ENCODE measurements around the gene MYOM3. TPM values are rescaled to one million over a fixed set of nuclear protein-coding genes. Genes with fewer than 3 reads are reported as not detected.

The MYOM3 gene
- total RNA-seq, 3 donors from 2014 or later (not counting 1 experiment from before 2014, with no cell fraction given), result 0.08 TPM; not detected in 2

DNA sequence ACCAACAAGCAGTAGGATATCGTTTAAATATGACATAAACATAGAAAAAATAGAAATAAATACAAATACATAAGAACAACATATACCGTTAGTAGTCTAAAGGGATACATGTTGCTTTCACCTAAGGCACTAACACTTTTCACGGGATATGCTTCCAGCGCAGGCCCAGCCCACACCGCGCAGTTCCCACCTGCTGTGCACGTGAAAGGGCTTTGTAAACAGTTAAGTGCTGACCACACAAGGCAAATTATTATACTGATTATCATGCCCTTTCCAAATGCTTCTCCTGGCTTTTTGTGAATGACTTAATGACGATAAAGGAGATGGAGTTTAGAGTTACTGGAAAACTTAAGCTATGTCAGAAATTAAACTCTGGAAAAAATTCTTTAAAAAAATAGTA is 42.3 kb upstream of the MYOM3 start:
- intact Hi-C loops (cut with micrococcal nuclease), result no loop called here
- peaks cover 9% of the 10 kb centered on the region for H3K4me1 ChIP-seq (ENCODE audit: control insufficient read depth, insufficient read depth, low read length)
- DNase-seq (no peak), ATAC-seq (no peak)
- H3K27ac ChIP-seq (ENCODE audit: low read length), result no peak overlapping the region
- TF ChIP-seq, protein P1, sequence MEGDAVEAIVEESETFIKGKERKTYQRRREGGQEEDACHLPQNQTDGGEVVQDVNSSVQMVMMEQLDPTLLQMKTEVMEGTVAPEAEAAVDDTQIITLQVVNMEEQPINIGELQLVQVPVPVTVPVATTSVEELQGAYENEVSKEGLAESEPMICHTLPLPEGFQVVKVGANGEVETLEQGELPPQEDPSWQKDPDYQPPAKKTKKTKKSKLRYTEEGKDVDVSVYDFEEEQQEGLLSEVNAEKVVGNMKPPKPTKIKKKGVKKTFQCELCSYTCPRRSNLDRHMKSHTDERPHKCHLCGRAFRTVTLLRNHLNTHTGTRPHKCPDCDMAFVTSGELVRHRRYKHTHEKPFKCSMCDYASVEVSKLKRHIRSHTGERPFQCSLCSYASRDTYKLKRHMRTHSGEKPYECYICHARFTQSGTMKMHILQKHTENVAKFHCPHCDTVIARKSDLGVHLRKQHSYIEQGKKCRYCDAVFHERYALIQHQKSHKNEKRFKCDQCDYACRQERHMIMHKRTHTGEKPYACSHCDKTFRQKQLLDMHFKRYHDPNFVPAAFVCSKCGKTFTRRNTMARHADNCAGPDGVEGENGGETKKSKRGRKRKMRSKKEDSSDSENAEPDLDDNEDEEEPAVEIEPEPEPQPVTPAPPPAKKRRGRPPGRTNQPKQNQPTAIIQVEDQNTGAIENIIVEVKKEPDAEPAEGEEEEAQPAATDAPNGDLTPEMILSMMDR (IDR thresholded peaks at IDR 0.05), result no peak
- Mint-ChIP-seq H3K4me1 (peaks cover 8 to 9% of the 10 kb centered on the region in 2 donors), H3K4me3 (no peak overlapping the region), H3K27me3 (ENCODE audit: low read depth in 2 of 2) (peaks cover 22 to 24% of the 10 kb centered on the region in 2 donors), H3K27ac (no peak overlapping the region), H3K9me3 (no peaks in the 10 kb centered on the region), H3K36me3 (no peaks in the 10 kb centered on the region)
- H3K9me3 ChIP-seq (ENCODE audit: control insufficient read depth, insufficient read depth, low read length), result no peaks in the 10 kb centered on the region
- H3K4me3 ChIP-seq (ENCODE audit: low read length), result no peak overlapping the region
- no peaks in the 10 kb centered on the region for H3K36me3 ChIP-seq (ENCODE audit: control insufficient read depth, insufficient read depth, low read length)
- 70% methylated on average over 7 of the region's 8 CpGs for WGBS (ENCODE audit: insufficient coverage)
- H3K27me3 ChIP-seq (ENCODE audit: control insufficient read depth, insufficient read depth, low read length), result peaks cover 7% of the 10 kb centered on the region

DNA sequence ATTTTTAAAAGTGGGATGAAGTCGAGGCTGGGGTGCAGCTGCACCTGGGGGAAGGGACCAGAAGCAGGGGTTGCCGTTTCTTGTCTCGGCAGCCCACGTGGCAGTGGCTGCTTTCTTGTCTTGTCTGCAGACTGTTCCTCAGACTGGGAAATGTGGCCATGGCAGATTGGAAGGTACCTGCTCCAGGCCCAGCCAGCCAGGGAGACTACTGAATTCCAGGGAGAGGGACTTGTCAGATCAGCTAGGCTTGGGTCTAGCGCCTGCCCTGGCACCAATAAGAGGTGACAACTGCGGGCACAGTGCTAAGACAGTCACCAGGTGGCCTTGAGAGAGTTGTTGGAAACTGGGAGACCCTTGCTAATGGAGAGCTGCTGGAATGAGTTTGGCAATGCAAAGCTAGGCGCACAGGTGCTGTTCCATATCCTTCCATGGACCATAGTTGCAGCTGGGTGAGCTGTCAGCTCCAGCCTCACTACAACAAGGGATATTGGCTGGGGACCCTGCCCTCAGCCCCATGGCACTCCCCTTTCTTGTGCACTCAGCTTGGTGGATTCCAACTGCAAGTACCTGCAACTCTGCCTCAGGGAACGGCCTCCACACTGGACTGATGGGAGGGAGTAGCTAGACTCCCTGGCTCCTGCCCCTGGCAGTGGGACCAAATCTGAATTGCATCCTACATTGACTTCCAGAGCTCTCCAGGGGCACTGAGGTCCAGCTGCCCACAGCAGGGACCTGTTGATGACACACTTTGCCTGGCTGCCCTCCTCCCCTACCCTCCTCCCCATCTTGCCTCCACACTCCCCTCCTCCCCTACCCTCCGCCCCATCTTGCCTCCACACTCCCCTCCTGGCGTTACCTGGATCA is 40.9 kb upstream of the MYOM3 start:
- TF ChIP-seq, protein P1 (IDR thresholded peaks at IDR 0.05), result no peak
- intact Hi-C loops (cut with micrococcal nuclease), result no loop called here
- H3K27ac ChIP-seq (ENCODE audit: low read length), result no peak overlapping the region
- H3K4me3 ChIP-seq (ENCODE audit: low read length), result no peak overlapping the region
- H3K4me1 ChIP-seq (ENCODE audit: control insufficient read depth, insufficient read depth, low read length), result peaks cover 9% of the 10 kb centered on the region
- peaks cover 24 to 32% of the 10 kb centered on the region in 2 donors for H3K27me3 Mint-ChIP-seq (ENCODE audit: low read depth in 2 of 2)
- ATAC-seq (no peak), DNase-seq (no peak)
- no peaks in the 10 kb centered on the region for H3K36me3 ChIP-seq (ENCODE audit: control insufficient read depth, insufficient read depth, low read length)
- 83% methylated on average over 10 of the region's 10 CpGs for WGBS (ENCODE audit: insufficient coverage)
- H3K36me3 Mint-ChIP-seq, result no peaks in the 10 kb centered on the region
- no peak overlapping the region for H3K4me3 Mint-ChIP-seq
- H3K27ac Mint-ChIP-seq, result no peak overlapping the region
- peaks cover 8 to 9% of the 10 kb centered on the region in 2 donors for H3K4me1 Mint-ChIP-seq
- no peaks in the 10 kb centered on the region for H3K9me3 ChIP-seq (ENCODE audit: control insufficient read depth, insufficient read depth, low read length)
- peaks cover 7% of the 10 kb centered on the region for H3K27me3 ChIP-seq (ENCODE audit: control insufficient read depth, insufficient read depth, low read length)
- no peaks in the 10 kb centered on the region for H3K9me3 Mint-ChIP-seq

DNA sequence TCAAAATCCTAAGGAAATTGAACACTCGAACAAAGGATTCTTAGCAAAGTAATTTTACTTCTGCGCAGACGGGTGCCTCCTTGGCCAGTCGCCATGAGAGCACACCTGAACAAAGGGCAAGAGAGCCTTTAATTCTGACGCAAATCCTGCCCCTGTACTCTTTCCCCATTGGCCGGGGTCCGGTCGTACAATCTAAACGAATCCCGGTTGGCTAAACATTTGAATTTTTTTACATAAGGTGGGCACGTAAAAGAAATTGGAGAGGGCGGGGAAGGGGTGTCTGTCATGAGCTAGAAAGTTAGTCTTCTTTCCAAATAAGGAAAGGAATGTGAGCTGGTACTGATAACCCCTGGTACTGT is 39.2 kb upstream of the MYOM3 start:
- WGBS (ENCODE audit: insufficient coverage), result 14% methylated on average over 12 of the region's 12 CpGs
- H3K27ac Mint-ChIP-seq, result no peak overlapping the region
- intact Hi-C loops (cut with micrococcal nuclease), result no loop called here
- Histone ChIP-seq H3K27me3 (ENCODE audit: control insufficient read depth, insufficient read depth, low read length) (peaks cover 7% of the 10 kb centered on the region), H3K4me3 (ENCODE audit: low read length) (no peak overlapping the region), H3K4me1 (ENCODE audit: control insufficient read depth, insufficient read depth, low read length) (peaks cover 9% of the 10 kb centered on the region), H3K27ac (ENCODE audit: low read length) (no peak overlapping the region), H3K9me3 (ENCODE audit: control insufficient read depth, insufficient read depth, low read length) (no peaks in the 10 kb centered on the region), H3K36me3 (ENCODE audit: control insufficient read depth, insufficient read depth, low read length) (no peaks in the 10 kb centered on the region)
- H3K9me3 Mint-ChIP-seq, result no peaks in the 10 kb centered on the region
- H3K4me1 Mint-ChIP-seq, result peaks cover 8 to 9% of the 10 kb centered on the region in 2 donors
- TF ChIP-seq, protein P1 (IDR thresholded peaks at IDR 0.05), result no peak
- ATAC-seq (no peak), DNase-seq (peak in 1 of 2 donors; percentile 16)
- H3K27me3 Mint-ChIP-seq (ENCODE audit: low read depth in 2 of 2), result peaks cover 24 to 38% of the 10 kb centered on the region in 2 donors
- no peak overlapping the region for H3K4me3 Mint-ChIP-seq
- no peaks in the 10 kb centered on the region for H3K36me3 Mint-ChIP-seq
